WERI-Rb-1 (cell line): ENCODE data around the gene RAB40B.

Source experiments
- DNase-seq: peaks from one replicate; pipeline ENCODE4 v3.0.0-alpha.2; 2020
- H3K27ac ChIP-seq: fragments of 250-450 bp; sonication (Bioruptor Pico); 2 replicates; pipeline ENCODE4 v1.5.1; 2020; ENCODE audit warnings: mild to moderate bottlenecking, moderate library complexity
- H3K27me3 ChIP-seq: fragments of 250-450 bp; sonication (Bioruptor Pico); 2 replicates; pipeline ENCODE4 v1.5.1; 2021; ENCODE audit warnings: mild to moderate bottlenecking, low read depth, moderate library complexity; ENCODE audit not compliant: insufficient read depth, severe bottlenecking
- H3K36me3 ChIP-seq: fragments of 250-450 bp; sonication (Bioruptor Pico); 2 replicates; pipeline ENCODE4 v1.5.1; 2020; ENCODE audit warnings: mild to moderate bottlenecking, moderate library complexity
- H3K4me3 ChIP-seq: 2 replicates; pipeline ENCODE4 v1.5.1; 2011; ENCODE audit warnings: low read depth, mild to moderate bottlenecking, control low read depth, low read length
- H3K9me3 ChIP-seq: fragments of 250-450 bp; sonication (Bioruptor Pico); 2 replicates; pipeline ENCODE4 v1.5.1; 2021; ENCODE audit warnings: mild to moderate bottlenecking, moderate library complexity; ENCODE audit not compliant: severe bottlenecking
- TF ChIP-seq, protein P1 (sequence below): IDR thresholded peaks from 2 replicates; pipeline ENCODE4 v1.5.1; 2011; ENCODE audit warnings: low read depth, mild to moderate bottlenecking, control low read depth, inconsistent platforms, low read length

The RAB40B gene

DNA sequence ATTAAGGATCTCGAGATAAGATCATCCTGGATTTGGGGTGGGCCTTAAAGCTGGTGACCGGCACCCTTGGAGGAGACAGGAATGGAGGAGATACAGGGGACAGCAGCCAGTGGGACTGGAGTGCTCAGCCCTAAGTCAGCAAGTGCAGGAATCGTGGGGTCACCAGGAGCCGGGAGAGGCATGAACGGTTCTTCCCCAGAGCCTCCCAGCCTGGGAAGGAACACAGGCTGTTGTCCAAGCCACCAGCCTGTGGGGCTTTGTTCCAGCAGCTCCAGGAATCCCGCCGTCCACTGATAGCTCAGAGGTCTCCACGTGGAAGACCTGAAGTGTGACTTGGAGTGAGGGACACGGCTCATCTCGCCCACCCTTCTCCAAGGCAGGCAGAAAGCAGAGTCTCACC, 47.8 kb downstream of the RAB40B start:
- H3K27me3 ChIP-seq, result no peaks in the 10 kb centered on the region
- DNase-seq, result no peak
- no peaks in the 10 kb centered on the region for H3K9me3 ChIP-seq
- TF ChIP-seq, protein P1, sequence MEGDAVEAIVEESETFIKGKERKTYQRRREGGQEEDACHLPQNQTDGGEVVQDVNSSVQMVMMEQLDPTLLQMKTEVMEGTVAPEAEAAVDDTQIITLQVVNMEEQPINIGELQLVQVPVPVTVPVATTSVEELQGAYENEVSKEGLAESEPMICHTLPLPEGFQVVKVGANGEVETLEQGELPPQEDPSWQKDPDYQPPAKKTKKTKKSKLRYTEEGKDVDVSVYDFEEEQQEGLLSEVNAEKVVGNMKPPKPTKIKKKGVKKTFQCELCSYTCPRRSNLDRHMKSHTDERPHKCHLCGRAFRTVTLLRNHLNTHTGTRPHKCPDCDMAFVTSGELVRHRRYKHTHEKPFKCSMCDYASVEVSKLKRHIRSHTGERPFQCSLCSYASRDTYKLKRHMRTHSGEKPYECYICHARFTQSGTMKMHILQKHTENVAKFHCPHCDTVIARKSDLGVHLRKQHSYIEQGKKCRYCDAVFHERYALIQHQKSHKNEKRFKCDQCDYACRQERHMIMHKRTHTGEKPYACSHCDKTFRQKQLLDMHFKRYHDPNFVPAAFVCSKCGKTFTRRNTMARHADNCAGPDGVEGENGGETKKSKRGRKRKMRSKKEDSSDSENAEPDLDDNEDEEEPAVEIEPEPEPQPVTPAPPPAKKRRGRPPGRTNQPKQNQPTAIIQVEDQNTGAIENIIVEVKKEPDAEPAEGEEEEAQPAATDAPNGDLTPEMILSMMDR, result no peak
- peaks cover 11% of the 10 kb centered on the region for H3K36me3 ChIP-seq
- no peak overlapping the region for H3K4me3 ChIP-seq
- H3K27ac ChIP-seq, result no peak overlapping the region

DNA sequence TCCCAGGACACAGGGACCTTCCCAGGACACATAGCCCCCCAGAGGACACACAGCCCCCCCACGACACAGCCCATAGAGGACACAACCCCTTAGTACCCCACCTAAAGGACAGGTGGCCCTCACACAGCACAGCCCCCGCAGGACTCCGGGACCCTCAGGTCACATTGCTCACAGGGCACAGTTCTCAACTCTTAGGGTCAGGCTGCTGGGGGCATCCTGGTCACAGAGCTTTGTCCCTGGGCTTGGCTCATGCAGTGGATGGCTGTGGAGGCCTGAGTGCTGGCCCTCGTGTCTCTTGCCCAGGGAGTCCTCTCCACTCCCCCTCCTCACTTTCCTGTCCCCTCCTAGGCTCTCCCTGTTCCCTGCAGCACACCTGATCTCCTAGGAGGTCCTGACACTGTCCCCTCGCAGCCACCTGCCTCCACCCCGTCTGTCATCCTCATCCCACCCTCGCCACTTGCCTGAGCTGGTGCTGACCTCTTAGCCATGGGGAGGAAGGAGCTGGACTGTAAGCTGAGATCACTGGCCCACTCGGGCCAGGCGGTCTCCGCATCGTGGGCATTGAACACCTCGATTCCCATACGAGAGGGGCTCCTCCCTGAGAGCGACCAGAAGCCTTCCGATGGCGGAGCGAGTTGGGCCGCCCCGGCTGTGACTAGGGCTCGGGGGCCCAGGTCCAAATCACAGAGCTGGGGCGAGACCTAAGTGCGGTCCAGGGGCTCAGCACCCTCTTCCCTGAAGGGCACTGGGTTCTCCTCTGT, 48.8 kb downstream of the RAB40B start:
- H3K27me3 ChIP-seq, result no peaks in the 10 kb centered on the region
- H3K27ac ChIP-seq, result no peak overlapping the region; the same call in 1 of the 2 replicates
- H3K36me3 ChIP-seq, result peaks cover 14% of the 10 kb centered on the region
- H3K9me3 ChIP-seq, result no peaks in the 10 kb centered on the region
- no peak for DNase-seq
- TF ChIP-seq, protein P1, result no peak
- no peak overlapping the region for H3K4me3 ChIP-seq

DNA sequence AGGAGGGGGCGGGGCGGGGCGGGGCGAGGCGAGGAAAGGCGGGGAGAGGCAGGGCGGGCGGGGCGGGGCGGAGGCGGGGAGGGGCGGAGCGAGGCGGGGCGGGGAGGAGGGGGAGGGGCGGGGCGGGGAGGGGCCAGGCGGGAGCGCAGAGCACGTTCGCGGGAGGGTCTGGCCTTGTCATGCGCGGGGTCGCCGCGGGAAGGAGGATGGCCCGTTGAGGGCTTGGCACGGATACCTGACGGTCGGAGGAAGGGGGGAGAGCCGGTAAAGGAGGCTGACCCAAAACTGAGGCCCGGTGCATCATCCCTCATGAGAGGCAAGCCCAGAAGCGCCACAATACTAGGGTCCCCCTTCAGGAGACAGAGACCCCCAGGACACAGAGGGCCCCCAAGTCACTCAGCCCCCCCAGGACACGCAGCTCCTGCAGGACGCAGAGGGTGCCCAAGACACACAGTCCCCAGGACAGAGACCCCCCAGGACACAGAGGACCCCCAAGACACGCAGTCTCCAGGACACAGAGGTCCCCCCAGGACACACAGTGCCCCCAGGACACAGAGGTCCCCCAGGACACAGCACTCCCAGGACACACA, 49.7 kb downstream of the RAB40B start:
- H3K27ac ChIP-seq, result peak overlapping the region; percentile 79
- TF ChIP-seq, protein P1, result no peak
- DNase-seq, result peak; percentile 75
- peak overlapping the region; percentile 59 for H3K4me3 ChIP-seq
- H3K27me3 ChIP-seq, result no peaks in the 10 kb centered on the region
- H3K36me3 ChIP-seq, result peaks cover 22% of the 10 kb centered on the region
- no peaks in the 10 kb centered on the region for H3K9me3 ChIP-seq

DNA sequence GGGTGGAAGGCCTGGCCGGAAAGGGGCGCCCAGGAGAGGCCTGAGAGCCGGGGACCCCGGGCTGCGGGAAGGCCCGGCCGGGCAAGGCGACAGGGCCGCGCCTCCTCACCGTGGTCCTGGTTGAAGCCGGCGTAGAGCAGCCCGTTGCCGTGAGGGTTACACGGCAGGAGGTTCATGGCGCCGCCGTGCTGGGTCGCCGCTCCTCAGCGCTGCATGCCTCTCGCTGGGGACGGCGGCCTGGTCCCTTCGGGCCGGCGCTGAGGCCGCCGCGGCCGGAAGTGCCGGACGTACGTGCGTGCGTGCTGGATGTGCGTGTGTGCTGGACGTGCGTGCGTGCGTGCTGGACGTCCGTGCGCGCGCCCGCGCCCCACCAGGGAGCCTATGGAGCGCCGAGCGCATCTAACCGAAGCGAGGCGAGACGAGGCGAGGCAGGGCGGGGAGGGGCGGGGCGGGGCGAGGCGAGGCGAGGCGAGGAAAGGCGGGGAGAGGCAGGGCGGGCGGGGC, 50.3 kb downstream of the RAB40B start, which contains the start of gene WDR45B:
WDR45B (minus strand) TSS at position 280 of the 504 bp plus-strand sequence; CDS start at position 176, 104 bp downstream.
- peak; percentile 97 for DNase-seq
- H3K4me3 ChIP-seq, result peak within 1 kb of the TSS; percentile 95

DNA sequence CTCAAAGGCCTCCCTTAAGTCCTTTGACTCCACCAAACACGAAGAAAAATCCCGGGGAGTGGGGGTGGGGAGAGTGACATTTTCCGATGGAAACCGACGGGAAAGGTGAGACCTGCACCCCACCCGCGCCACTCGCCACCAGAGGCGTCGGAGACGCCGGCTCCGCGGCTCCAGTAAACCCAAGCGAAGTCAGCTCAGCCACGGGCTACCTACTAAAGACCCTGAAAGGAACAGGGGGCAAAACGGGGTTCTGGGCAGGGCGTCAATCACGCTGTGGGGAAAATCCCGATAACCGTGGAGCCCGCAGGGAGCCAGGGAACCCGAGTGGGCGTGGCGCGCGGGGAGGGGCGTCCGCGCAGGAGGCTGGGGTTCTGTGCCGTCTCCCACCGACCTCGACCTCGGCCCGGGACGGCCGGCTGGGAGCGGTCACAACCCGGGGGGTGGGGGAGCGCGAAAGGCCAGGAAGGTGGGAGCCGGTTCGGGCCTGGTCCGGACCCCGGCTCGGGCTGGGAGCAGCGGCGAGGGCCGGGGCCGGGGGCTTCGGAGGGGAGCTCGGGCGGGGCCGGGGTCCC, 50.8 kb downstream of the RAB40B start:
- Histone ChIP-seq H3K9me3 (no peaks in the 10 kb centered on the region), H3K27me3 (no peaks in the 10 kb centered on the region), H3K36me3 (peaks cover 34% of the 10 kb centered on the region), H3K4me3 (peak overlapping the region; percentile 95), H3K27ac (peak overlapping the region; percentile 97)
- TF ChIP-seq, protein P1, result no peak; the same call in 1 of the 2 replicates
- DNase-seq, result peak; percentile 60

More for the DNA sequence above, 50.3 kb downstream of the RAB40B start, which contains the start of gene WDR45B:
- TF ChIP-seq, protein P1, result no peak
- Histone ChIP-seq H3K27me3 (no peaks in the 10 kb centered on the region), H3K27ac (peak within 1 kb of the TSS; percentile 97), H3K36me3 (peaks cover 28% of the 10 kb centered on the region), H3K9me3 (no peaks in the 10 kb centered on the region)
